ENCODE measurements around the gene SPACA6.

Gene SPACA6

GRCh38 chr19:51689751-51690453, 3.2 kb upstream of the SPACA6 start:
- FAIRE-seq: no peak

- FAIRE-seq: no peak
Observed at GRCh38 chr19:51690454-51691073, 2.6 kb upstream of the SPACA6 start.

- FAIRE-seq: no peak
Observed at GRCh38 chr19:51691074-51691583, 2.0 kb upstream of the SPACA6 start.

- FAIRE-seq: no peak
Observed at GRCh38 chr19:51691584-51692428, 1.3 kb upstream of the SPACA6 start.

- no peak for FAIRE-seq
Observed at GRCh38 chr19:51692468-51692867, 662 bp upstream of the SPACA6 start.

GRCh38 chr19:51693819-51694218, 689 bp downstream of the SPACA6 start:
- no peak for FAIRE-seq

- FAIRE-seq: no peak
Observed at GRCh38 chr19:51694318-51695085, 1.4 kb downstream of the SPACA6 start.

GRCh38 chr19:51695088-51695487, 2.0 kb downstream of the SPACA6 start:
- no peak for FAIRE-seq

GRCh38 chr19:51695702-51696315, 2.7 kb downstream of the SPACA6 start:
- no peak for FAIRE-seq

GRCh38 chr19:51696606-51697005, 3.5 kb downstream of the SPACA6 start:
- no peak for FAIRE-seq

- FAIRE-seq: no peak
Observed at GRCh38 chr19:51697169-51697776, 4.1 kb downstream of the SPACA6 start.

- no peak for FAIRE-seq
Observed at GRCh38 chr19:51698296-51698695, 5.2 kb downstream of the SPACA6 start.

GRCh38 chr19:51699170-51699569, 6.0 kb downstream of the SPACA6 start:
- no peak for FAIRE-seq

- no peak for FAIRE-seq
Observed at GRCh38 chr19:51701468-51702100, 8.5 kb downstream of the SPACA6 start.

GRCh38 chr19:51702103-51702824, 9.1 kb downstream of the SPACA6 start:
- FAIRE-seq: no peak

GRCh38 chr19:51702825-51703574, 9.9 kb downstream of the SPACA6 start:
- FAIRE-seq: no peak

- FAIRE-seq: no peak
Observed at GRCh38 chr19:51703575-51704515, 10.7 kb downstream of the SPACA6 start.

GRCh38 chr19:51704626-51705025, 11.5 kb downstream of the SPACA6 start:
- FAIRE-seq: no peak

GRCh38 chr19:51706296-51706695, 13.2 kb downstream of the SPACA6 start:
- no peak for FAIRE-seq
